SK-N-SH treated with all-trans-retinoic acid at 6 μM for 48 hours (cell line): Measurements from ENCODE around the gene PITRM1.

Experiments used
- ATAC-seq: fragments of 200-7000 bp; cut with Tn5 transposase; 3 replicates; pipeline ENCODE4 v1.9.1; 2020; ENCODE audit warnings: mild to moderate bottlenecking, moderate library complexity
- ARNTL ChIP-seq: fragments of 450-650 bp; formaldehyde crosslinking; IDR thresholded peaks from 2 replicates; pipeline ENCODE4 v1.5.0; 2020; ENCODE audit warnings: low read depth, mild to moderate bottlenecking, moderate library complexity, borderline replicate concordance
- BACH2 ChIP-seq: fragments of 250-450 bp; sonication (Bioruptor Pico); IDR thresholded peaks from 2 replicates; pipeline ENCODE4 v1.9.0; 2021; ENCODE audit warnings: mild to moderate bottlenecking, borderline replicate concordance
- CREB5 ChIP-seq: fragments of 250-450 bp; sonication (Bioruptor Pico); IDR thresholded peaks from 2 replicates; pipeline ENCODE4 v1.5.1; 2020; ENCODE audit warnings: low read depth, mild to moderate bottlenecking, moderate library complexity
- CSDC2 ChIP-seq: fragments of 250-450 bp; sonication (Bioruptor Pico); IDR thresholded peaks from 2 replicates; pipeline ENCODE4 v1.5.0; 2020; ENCODE audit warnings: mild to moderate bottlenecking, moderate library complexity
- GLIS3 ChIP-seq: fragments of 250-450 bp; sonication (Bioruptor Pico); IDR thresholded peaks from 2 replicates; pipeline ENCODE4 v1.5.0; 2020; ENCODE audit warnings: mild to moderate bottlenecking, moderate library complexity
- ISL1 ChIP-seq: fragments of 250-450 bp; sonication (Bioruptor Pico); IDR thresholded peaks from 2 replicates; pipeline ENCODE4 v2.1.2; 2022; ENCODE audit warnings: mild to moderate bottlenecking, moderate library complexity
- OSR1 ChIP-seq: fragments of 250-450 bp; sonication (Bioruptor Pico); IDR thresholded peaks from 2 replicates; pipeline ENCODE4 v1.8.0; 2022; ENCODE audit warnings: moderate library complexity, mild to moderate bottlenecking, inconsistent platforms
- PATZ1 ChIP-seq: fragments of 250-450 bp; sonication (Bioruptor Pico); IDR thresholded peaks from 2 replicates; pipeline ENCODE4 v1.8.0; 2020; ENCODE audit warnings: mild to moderate bottlenecking, moderate library complexity, borderline replicate concordance
- POU6F1 ChIP-seq: fragments of 250-450 bp; sonication (Bioruptor Pico); IDR thresholded peaks from 2 replicates; pipeline ENCODE4 v1.8.0; 2021; ENCODE audit warnings: low read depth, mild to moderate bottlenecking, moderate library complexity, borderline replicate concordance
- PPARA ChIP-seq: fragments of 250-450 bp; sonication (Bioruptor Pico); IDR thresholded peaks from 2 replicates; pipeline ENCODE4 v1.5.0; 2020; ENCODE audit warnings: mild to moderate bottlenecking, borderline replicate concordance
- SNAI2 ChIP-seq: fragments of 250-450 bp; sonication (Bioruptor Pico); IDR thresholded peaks from 2 replicates; pipeline ENCODE4 v1.5.0; 2020; ENCODE audit warnings: mild to moderate bottlenecking, moderate library complexity
- TCF4 ChIP-seq: fragments of 250-450 bp; sonication (Bioruptor Pico); IDR thresholded peaks from 2 replicates; pipeline ENCODE4 v1.8.0; 2021; ENCODE audit warnings: mild to moderate bottlenecking, moderate library complexity, borderline replicate concordance
- TSHZ2 ChIP-seq: fragments of 250-450 bp; sonication (Bioruptor Pico); IDR thresholded peaks from 2 replicates; pipeline ENCODE4 v1.5.0; 2020; ENCODE audit warnings: mild to moderate bottlenecking, moderate library complexity
- ZC3H10 ChIP-seq: fragments of 250-450 bp; sonication (Bioruptor Pico); IDR thresholded peaks from 2 replicates; pipeline ENCODE4 v1.5.1; 2021; ENCODE audit warnings: mild to moderate bottlenecking, moderate library complexity
- ZFP3 ChIP-seq: fragments of 250-450 bp; sonication (Bioruptor Pico); IDR thresholded peaks from 2 replicates; pipeline ENCODE4 v1.5.0; 2020; ENCODE audit warnings: mild to moderate bottlenecking, moderate library complexity
- ZFP30 ChIP-seq: fragments of 450-650 bp; formaldehyde crosslinking; IDR thresholded peaks from 2 replicates; pipeline ENCODE4 v1.5.0; 2022; ENCODE audit warnings: mild to moderate bottlenecking, moderate library complexity
- ZNF565 ChIP-seq: fragments of 450-650 bp; formaldehyde crosslinking; conservative IDR thresholded peaks from 2 replicates; pipeline ENCODE4 v1.5.0; 2020; ENCODE audit warnings: low read depth, mild to moderate bottlenecking, moderate library complexity
- ZNF8 ChIP-seq: fragments of 450-650 bp; formaldehyde crosslinking; IDR thresholded peaks from 2 replicates; pipeline ENCODE4 v1.5.0; 2020; ENCODE audit warnings: mild to moderate bottlenecking, moderate library complexity

PITRM1 gene

GRCh38 chr10:3116508-3117100 is 56.0 kb downstream of the PITRM1 start:
- ATAC-seq = no peak

GRCh38 chr10:3115685-3116084 is 56.9 kb downstream of the PITRM1 start:
- no peak for ATAC-seq
- TF ChIP-seq ZC3H10 (no peak), CSDC2 (CRISPR knock-in tag) (no peak), POU6F1 (CRISPR knock-in tag) (no peak), PATZ1 (CRISPR knock-in tag) (no peak), TCF4 (CRISPR knock-in tag) (no peak), PPARA (CRISPR knock-in tag) (no peak), GLIS3 (CRISPR knock-in tag) (no peak), ZNF565 (CRISPR knock-in tag) (no peak), ISL1 (CRISPR knock-in tag) (no peak), ZFP30 (no peak), BACH2 (CRISPR knock-in tag) (no peak), CREB5 (CRISPR knock-in tag) (no peak), ARNTL (CRISPR knock-in tag) (no peak)

More at GRCh38 chr10:3116508-3117100, 56.0 kb downstream of the PITRM1 start:
- TF ChIP-seq OSR1 (CRISPR knock-in tag) (no peak), SNAI2 (CRISPR knock-in tag) (no peak), ZNF8 (CRISPR knock-in tag) (no peak), ARNTL (CRISPR knock-in tag) (no peak), ZFP3 (CRISPR knock-in tag) (no peak), POU6F1 (CRISPR knock-in tag) (no peak), PPARA (CRISPR knock-in tag) (no peak), BACH2 (CRISPR knock-in tag) (no peak), ZC3H10 (no peak)

GRCh38 chr10:3113343-3113720 is 59.2 kb downstream of the PITRM1 start:
- TF ChIP-seq ZNF8 (CRISPR knock-in tag) (no peak), TSHZ2 (no peak), CSDC2 (CRISPR knock-in tag) (no peak), CREB5 (CRISPR knock-in tag) (no peak), ZFP3 (CRISPR knock-in tag) (no peak), PPARA (CRISPR knock-in tag) (no peak), POU6F1 (CRISPR knock-in tag) (no peak), BACH2 (CRISPR knock-in tag) (no peak), GLIS3 (CRISPR knock-in tag) (no peak)
- ATAC-seq = no peak
